ENCODE results near the gene AKAP3.

Gene AKAP3

DNA sequence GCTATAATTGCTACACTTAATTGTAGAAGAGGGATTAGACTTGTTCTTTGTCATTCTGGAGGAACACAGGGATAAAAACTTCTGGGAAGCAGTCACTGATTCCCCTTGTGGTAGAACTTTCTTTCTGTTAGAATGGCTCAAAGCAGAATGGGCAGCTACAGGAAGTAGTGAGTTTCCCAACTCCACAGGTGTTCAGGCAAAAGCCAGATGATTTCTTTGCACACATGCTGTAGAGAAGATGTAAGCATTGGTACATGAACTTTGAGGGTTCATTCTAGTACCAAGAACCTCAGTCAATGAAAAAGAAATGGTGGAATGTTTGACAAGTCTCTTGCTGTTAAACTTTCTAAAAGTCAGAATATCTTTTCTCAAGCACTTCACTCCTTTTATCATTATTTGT, 4.4 kb upstream of the AKAP3 start:
- Histone ChIP-seq H3K36me3 (ENCODE audit: control insufficient read depth in 2 of 2, insufficient read depth in 1 of 2, low read length in 2 of 2) (peaks cover 25 to 39% of the 10 kb centered on the region in 2 experiments; a peak in 2 of 3 replicates), H3K9me3 (ENCODE audit: control insufficient read depth, insufficient read depth, low read depth, low read length) (no peaks in the 10 kb centered on the region), H3K27ac (ENCODE audit: extremely low read depth, low read depth, low read length) (no peak overlapping the region), H3K4me1 (ENCODE audit: control insufficient read depth, insufficient read depth, low read length) (peaks cover 19% of the 10 kb centered on the region), H3K4me3 (ENCODE audit: low read depth, low read length) (no peak overlapping the region)
- ChIA-PET CTCF (interaction anchor here (1.1 kb wide), 1 partner anchor 105 kb away, joined by 6 read pairs; no protein-coding TSS in a partner anchor), POLR2A (no interaction called here)
- TF ChIP-seq SCRT2 (tag by site-specific recombination; IDR thresholded peaks at IDR 0.05) (peak; percentile 85), SCRT1 (tag by site-specific recombination; IDR thresholded peaks at IDR 0.05; ENCODE audit: borderline replicate concordance) (peak; percentile 55; the same call in 1 of the 2 replicates), ZNF610 (tag by site-specific recombination; IDR thresholded peaks at IDR 0.05; ENCODE audit: borderline replicate concordance) (no peak), KLF7 (tag by site-specific recombination; IDR thresholded peaks at IDR 0.05; ENCODE audit: borderline replicate concordance) (no peak), WT1 (tag by site-specific recombination; IDR thresholded peaks at IDR 0.05) (no peak), ZNF837 (tag by site-specific recombination; IDR thresholded peaks at IDR 0.05) (no peak)
- TF ChIP-seq, protein P1, sequence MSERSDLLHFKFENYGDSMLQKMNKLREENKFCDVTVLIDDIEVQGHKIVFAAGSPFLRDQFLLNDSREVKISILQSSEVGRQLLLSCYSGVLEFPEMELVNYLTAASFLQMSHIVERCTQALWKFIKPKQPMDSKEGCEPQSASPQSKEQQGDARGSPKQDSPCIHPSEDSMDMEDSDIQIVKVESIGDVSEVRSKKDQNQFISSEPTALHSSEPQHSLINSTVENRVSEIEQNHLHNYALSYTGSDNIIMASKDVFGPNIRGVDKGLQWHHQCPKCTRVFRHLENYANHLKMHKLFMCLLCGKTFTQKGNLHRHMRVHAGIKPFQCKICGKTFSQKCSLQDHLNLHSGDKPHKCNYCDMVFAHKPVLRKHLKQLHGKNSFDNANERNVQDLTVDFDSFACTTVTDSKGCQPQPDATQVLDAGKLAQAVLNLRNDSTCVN (tag by site-specific recombination; optimal IDR thresholded peaks at IDR 0.05): no peak

DNA sequence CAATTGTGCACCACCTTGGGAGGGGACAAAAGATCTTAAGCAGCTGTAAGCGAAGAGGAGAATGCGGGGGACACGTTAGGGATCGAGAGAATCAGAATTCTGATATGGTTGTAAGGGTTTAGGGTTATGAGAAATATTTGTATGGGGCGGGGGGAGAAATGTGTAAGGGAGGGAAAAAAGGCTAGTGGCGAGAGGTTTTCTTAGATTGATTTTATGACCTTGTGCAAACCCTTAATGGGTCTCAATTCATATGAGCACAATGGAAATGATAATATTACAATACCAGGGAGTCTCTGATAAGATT, 459 bp upstream of the AKAP3 start:
- peak overlapping the region; percentile 79 for H3K27ac ChIP-seq (ENCODE audit: extremely low read depth, low read depth, low read length)
- TF ChIP-seq ZNF529 (tag by site-specific recombination; IDR thresholded peaks at IDR 0.05; ENCODE audit: insufficient replicate concordance) (no peak), ZBTB17 (tag by site-specific recombination; IDR thresholded peaks at IDR 0.05) (peak; percentile 70), ZNF335 (tag by site-specific recombination; conservative IDR thresholded peaks at IDR 0.05) (0 out of 2 replicates have a peak, but pooled peaks have one; percentile 6), ZNF792 (tag by site-specific recombination; IDR thresholded peaks at IDR 0.05) (no peak), ZBTB48 (tag by site-specific recombination; IDR thresholded peaks at IDR 0.05) (peak; percentile 97), ZBTB20 (tag by site-specific recombination; IDR thresholded peaks at IDR 0.05) (0 out of 2 replicates have a peak, but pooled peaks have one; percentile 1), ZNF664 (tag by site-specific recombination; IDR thresholded peaks at IDR 0.05) (0 out of 2 replicates have a peak, but pooled peaks have one; percentile 54), ZNF138 (tag by site-specific recombination; IDR thresholded peaks at IDR 0.05; ENCODE audit: borderline replicate concordance) (no peak), ZNF416 (tag by site-specific recombination; IDR thresholded peaks at IDR 0.05) (no peak)
- TF ChIP-seq, protein P2, sequence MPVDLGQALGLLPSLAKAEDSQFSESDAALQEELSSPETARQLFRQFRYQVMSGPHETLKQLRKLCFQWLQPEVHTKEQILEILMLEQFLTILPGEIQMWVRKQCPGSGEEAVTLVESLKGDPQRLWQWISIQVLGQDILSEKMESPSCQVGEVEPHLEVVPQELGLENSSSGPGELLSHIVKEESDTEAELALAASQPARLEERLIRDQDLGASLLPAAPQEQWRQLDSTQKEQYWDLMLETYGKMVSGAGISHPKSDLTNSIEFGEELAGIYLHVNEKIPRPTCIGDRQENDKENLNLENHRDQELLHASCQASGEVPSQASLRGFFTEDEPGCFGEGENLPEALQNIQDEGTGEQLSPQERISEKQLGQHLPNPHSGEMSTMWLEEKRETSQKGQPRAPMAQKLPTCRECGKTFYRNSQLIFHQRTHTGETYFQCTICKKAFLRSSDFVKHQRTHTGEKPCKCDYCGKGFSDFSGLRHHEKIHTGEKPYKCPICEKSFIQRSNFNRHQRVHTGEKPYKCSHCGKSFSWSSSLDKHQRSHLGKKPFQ (tag by site-specific recombination; IDR thresholded peaks at IDR 0.05): no peak
- TF ChIP-seq, protein P3, sequence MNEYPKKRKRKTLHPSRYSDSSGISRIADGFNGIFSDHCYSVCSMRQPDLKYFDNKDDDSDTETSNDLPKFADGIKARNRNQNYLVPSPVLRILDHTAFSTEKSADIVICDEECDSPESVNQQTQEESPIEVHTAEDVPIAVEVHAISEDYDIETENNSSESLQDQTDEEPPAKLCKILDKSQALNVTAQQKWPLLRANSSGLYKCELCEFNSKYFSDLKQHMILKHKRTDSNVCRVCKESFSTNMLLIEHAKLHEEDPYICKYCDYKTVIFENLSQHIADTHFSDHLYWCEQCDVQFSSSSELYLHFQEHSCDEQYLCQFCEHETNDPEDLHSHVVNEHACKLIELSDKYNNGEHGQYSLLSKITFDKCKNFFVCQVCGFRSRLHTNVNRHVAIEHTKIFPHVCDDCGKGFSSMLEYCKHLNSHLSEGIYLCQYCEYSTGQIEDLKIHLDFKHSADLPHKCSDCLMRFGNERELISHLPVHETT (tag by site-specific recombination; IDR thresholded peaks at IDR 0.05): 0 out of 2 replicates have a peak, but pooled peaks have one; percentile 5
- TF ChIP-seq, protein P4, sequence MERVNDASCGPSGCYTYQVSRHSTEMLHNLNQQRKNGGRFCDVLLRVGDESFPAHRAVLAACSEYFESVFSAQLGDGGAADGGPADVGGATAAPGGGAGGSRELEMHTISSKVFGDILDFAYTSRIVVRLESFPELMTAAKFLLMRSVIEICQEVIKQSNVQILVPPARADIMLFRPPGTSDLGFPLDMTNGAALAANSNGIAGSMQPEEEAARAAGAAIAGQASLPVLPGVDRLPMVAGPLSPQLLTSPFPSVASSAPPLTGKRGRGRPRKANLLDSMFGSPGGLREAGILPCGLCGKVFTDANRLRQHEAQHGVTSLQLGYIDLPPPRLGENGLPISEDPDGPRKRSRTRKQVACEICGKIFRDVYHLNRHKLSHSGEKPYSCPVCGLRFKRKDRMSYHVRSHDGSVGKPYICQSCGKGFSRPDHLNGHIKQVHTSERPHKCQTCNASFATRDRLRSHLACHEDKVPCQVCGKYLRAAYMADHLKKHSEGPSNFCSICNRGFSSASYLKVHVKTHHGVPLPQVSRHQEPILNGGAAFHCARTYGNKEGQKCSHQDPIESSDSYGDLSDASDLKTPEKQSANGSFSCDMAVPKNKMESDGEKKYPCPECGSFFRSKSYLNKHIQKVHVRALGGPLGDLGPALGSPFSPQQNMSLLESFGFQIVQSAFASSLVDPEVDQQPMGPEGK (tag by site-specific recombination; IDR thresholded peaks at IDR 0.05): peak; percentile 22; the same call in 1 of the 2 replicates
- peaks cover 19% of the 10 kb centered on the region for H3K4me1 ChIP-seq (ENCODE audit: control insufficient read depth, insufficient read depth, low read length)
- peaks cover 4% of the 10 kb centered on the region in 2 experiments; a peak in 2 of 3 replicates for H3K36me3 ChIP-seq (ENCODE audit: control insufficient read depth in 2 of 2, insufficient read depth in 1 of 2, low read length in 2 of 2)
- H3K4me3 ChIP-seq (ENCODE audit: low read depth, low read length): peak overlapping the region; percentile 80
- no peaks in the 10 kb centered on the region for H3K9me3 ChIP-seq (ENCODE audit: control insufficient read depth, insufficient read depth, low read depth, low read length)
- ChIA-PET CTCF (interaction anchor here (1.1 kb wide), 1 partner anchor 337 kb away, joined by 4 read pairs; no protein-coding TSS in a partner anchor), POLR2A (interaction anchor here (0.9 to 1.5 kb wide), 5 partner anchors 9 to 111 kb away, joined by 3 to 8 read pairs (median 5); partner anchors contain the start of genes DYRK4 and RAD51AP1)
